Measurements from ENCODE around the gene CSNK1G3. TPM values are rescaled to one million over a fixed set of nuclear protein-coding genes. Genes with fewer than 3 reads are reported as not detected.

The CSNK1G3 gene
- total RNA-seq (2022; extraction: Qiagen RNA extraction; ENCODE audit: low read depth): 16.0 to 30.9 TPM (median 24.8 TPM) in 5 replicates

GRCh38 chr5:123511648-123512605, at the start of gene CSNK1G3:
Gene CSNK1G3 (plus strand): TSS chr5:123512177. CDS start chr5:123545664, 33,487 bp downstream.

Other genes with a start within 250 kb of the CSNK1G3 start
- 6.9 to 11.6 TPM (median 11.3 TPM) in 5 replicates for gene CEP120, start 88.8 kb upstream of the CSNK1G3 start, total RNA-seq (2022; extraction: Qiagen RNA extraction; ENCODE audit: low read depth)